Transverse colon (tissue), 4 donors: ENCODE results near the gene TTC3.

Experiments
- CTCF ChIP-seq, 5 experiments: fragments of 200-600 bp in 3 of 5; fragments of 450-650 bp in 2 of 5; sonication (generic) in 3 of 5; IDR thresholded peaks; 1 replicate in 2 of 5; 2 replicates in 3 of 5; pipeline ENCODE4 v1.5.1; 2016 to 2017; ENCODE audit warnings: antibody characterized with exemption in 5 of 5, inconsistent platforms in 3 of 5, mild to moderate bottlenecking in 2 of 5, moderate library complexity in 1 of 5
- POLR2A ChIP-seq: fragments of 450-650 bp; IDR thresholded peaks from one replicate; pipeline ENCODE4 v1.6.1; 2016; ENCODE audit warnings: antibody characterized with exemption, mild to moderate bottlenecking, moderate library complexity
- POLR2AphosphoS5 ChIP-seq, 3 donors: sonication (generic); formaldehyde crosslinking; IDR thresholded peaks; one replicate each; pipeline ENCODE4 v1.6.1; 2016; ENCODE audit warnings: antibody characterized with exemption in 3 of 3

DNA sequence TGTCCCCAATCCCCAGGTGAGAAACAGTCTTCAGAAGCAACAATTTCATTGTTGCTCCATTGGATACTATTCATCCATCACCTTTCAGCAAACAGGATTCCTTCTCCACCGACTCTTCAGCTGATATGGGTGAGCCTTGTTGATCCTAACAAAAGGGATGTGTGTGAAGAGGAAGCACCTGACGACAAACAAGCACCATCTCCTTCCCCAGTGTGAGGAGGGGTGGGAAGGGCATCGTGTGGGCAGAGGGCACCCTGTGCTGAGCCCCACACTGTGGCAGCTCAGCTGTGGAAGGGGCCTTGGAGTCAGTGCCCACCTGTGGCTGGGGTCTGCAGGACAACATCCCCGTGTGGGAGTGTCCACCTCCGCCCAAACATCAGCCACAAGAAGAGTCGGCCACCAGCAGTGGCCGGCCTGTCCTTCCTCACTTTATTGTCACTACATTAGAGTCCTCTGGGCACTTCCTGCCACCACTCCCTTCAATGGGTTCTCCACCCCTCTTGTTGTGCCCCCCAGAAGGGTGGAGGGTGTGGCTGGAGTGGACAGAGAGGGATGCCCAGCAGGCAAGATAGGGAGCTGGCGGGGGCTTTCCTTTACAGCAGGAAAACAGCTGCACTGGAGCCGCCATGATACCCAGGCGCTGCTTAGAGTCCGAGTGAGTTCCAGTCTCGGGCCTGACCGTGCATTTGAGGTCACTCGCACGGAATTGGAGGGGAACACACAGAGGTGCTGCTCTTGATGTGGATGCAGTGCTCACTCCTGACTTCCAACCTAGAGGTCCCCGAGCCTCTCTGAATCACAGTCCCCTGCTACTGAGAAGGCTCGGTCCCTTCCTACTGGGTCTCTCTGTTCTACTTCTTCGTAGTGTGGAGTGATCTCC lies 153.2 kb downstream of the TTC3 start:
- TF ChIP-seq POLR2AphosphoS5 (IDR thresholded peaks at IDR 0.05) (no peak), CTCF (IDR thresholded peaks at IDR 0.05) (no peak), POLR2A (no peak)
